ENCODE measurements around the gene ENAH. TPM values are rescaled to one million over a fixed set of nuclear protein-coding genes. Genes with fewer than 3 reads are reported as not detected.

Gene ENAH
- total and polyA plus RNA-seq, 2 experiments from 2014 or later: 109 to 184 TPM

DNA sequence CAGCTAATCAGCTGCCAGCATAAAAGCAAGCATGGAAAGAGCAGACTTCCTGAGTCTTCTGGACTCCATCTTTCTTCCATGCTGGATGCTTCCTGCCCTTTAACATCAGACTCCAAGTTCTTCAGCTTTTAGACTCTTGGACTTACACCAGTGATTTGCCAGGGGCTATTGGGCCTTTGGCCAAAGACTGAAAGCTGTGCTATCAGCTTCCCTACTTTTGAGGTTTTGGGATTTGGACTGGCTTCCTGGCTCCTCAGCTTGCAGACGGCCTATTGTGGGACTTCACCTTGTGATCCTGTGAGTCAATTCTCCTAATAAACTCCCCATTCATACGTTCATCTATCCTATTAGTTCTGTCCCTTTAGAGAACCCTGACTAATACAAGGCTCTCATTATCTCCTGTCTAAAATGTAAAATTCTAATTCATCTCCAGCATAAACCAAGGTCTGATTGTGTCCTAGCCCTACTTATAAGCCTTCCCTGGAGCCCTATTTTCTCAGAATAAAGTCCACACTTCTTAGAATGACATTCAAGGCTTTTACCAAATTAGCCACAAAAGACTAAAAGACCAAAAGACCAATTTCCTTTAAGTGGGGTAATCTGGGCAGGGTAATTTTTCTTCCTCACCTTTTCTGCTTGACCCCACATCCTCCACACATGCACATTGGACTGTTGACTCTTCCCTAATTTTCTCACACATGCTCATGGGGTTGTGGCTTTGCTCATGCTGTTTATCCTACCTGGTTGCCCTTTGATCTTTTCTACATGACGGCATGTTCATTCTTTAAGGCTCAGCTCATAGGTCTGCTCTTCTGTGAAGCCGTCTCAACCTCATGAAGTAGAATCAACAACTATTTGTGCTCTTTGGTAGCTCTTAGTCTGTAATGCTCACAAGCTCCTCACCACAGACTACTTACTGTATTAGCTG lies 18.1 kb upstream of the ENAH start (continued):
- TF ChIP-seq, protein P1, sequence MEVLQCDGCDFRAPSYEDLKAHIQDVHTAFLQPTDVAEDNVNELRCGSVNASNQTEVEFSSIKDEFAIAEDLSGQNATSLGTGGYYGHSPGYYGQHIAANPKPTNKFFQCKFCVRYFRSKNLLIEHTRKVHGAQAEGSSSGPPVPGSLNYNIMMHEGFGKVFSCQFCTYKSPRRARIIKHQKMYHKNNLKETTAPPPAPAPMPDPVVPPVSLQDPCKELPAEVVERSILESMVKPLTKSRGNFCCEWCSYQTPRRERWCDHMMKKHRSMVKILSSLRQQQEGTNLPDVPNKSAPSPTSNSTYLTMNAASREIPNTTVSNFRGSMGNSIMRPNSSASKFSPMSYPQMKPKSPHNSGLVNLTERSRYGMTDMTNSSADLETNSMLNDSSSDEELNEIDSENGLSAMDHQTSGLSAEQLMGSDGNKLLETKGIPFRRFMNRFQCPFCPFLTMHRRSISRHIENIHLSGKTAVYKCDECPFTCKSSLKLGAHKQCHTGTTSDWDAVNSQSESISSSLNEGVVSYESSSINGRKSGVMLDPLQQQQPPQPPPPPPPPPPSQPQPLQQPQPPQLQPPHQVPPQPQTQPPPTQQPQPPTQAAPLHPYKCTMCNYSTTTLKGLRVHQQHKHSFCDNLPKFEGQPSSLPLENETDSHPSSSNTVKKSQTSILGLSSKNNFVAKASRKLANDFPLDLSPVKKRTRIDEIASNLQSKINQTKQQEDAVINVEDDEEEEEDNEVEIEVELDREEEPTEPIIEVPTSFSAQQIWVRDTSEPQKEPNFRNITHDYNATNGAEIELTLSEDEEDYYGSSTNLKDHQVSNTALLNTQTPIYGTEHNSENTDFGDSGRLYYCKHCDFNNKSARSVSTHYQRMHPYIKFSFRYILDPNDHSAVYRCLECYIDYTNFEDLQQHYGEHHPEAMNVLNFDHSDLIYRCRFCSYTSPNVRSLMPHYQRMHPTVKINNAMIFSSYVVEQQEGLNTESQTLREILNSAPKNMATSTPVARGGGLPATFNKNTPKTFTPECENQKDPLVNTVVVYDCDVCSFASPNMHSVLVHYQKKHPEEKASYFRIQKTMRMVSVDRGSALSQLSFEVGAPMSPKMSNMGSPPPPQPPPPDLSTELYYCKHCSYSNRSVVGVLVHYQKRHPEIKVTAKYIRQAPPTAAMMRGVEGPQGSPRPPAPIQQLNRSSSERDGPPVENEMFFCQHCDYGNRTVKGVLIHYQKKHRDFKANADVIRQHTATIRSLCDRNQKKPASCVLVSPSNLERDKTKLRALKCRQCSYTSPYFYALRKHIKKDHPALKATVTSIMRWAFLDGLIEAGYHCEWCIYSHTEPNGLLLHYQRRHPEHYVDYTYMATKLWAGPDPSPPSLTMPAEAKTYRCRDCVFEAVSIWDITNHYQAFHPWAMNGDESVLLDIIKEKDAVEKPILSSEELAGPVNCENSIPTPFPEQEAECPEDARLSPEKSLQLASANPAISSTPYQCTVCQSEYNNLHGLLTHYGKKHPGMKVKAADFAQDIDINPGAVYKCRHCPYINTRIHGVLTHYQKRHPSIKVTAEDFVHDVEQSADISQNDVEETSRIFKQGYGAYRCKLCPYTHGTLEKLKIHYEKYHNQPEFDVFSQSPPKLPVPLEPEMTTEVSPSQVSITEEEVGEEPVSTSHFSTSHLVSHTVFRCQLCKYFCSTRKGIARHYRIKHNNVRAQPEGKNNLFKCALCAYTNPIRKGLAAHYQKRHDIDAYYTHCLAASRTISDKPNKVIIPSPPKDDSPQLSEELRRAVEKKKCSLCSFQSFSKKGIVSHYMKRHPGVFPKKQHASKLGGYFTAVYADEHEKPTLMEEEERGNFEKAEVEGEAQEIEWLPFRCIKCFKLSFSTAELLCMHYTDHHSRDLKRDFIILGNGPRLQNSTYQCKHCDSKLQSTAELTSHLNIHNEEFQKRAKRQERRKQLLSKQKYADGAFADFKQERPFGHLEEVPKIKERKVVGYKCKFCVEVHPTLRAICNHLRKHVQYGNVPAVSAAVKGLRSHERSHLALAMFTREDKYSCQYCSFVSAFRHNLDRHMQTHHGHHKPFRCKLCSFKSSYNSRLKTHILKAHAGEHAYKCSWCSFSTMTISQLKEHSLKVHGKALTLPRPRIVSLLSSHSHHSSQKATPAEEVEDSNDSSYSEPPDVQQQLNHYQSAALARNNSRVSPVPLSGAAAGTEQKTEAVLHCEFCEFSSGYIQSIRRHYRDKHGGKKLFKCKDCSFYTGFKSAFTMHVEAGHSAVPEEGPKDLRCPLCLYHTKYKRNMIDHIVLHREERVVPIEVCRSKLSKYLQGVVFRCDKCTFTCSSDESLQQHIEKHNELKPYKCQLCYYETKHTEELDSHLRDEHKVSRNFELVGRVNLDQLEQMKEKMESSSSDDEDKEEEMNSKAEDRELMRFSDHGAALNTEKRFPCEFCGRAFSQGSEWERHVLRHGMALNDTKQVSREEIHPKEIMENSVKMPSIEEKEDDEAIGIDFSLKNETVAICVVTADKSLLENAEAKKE (CRISPR knock-in tag; IDR thresholded peaks at IDR 0.05): no peak
- no peak for TF ChIP-seq CREB1 (CRISPR knock-in tag; IDR thresholded peaks at IDR 0.05; ENCODE audit: low read depth)

DNA sequence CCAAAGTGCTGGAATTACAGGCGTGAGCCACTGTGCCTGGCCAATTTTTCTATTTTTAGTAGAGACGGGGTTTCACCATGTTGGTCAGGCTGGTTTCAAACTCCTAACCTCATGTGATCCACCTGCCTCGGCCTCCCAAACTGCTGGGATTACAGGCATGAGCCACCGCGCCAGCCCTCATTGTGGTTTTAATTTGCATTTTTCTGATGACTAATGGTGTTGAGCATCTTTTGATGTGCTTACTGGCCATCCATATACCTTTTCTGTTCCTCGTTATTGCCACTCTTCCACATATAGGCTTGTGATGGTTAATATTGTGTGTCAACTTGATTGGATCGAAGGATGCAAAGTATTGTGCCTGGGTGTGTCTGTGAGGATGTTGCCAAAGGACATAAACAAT lies 17.4 kb upstream of the ENAH start:
- no peaks in the 10 kb centered on the region for H3K27me3 ChIP-seq (ENCODE audit: insufficient read depth)
- Mint-ChIP-seq H3K36me3 (ENCODE audit: low read depth) (no peaks in the 10 kb centered on the region), H3K9me3 (no peaks in the 10 kb centered on the region; the same call in 2 of the 3 replicates), H3K27me3 (ENCODE audit: insufficient read depth, low read depth, poor library complexity) (peaks cover 2% of the 10 kb centered on the region), H3K4me3 (no peak overlapping the region), H3K4me1 (peaks cover 3% of the 10 kb centered on the region; the same call in 1 of the 3 replicates), H3K27ac (no peak overlapping the region)
- no peak for DNase-seq (ENCODE audit: low spot score)
- H3K27ac ChIP-seq (ENCODE audit: low read depth): no peak overlapping the region
- H3K36me3 ChIP-seq (ENCODE audit: insufficient read depth): no peaks in the 10 kb centered on the region
- no peak for ATAC-seq
- no peaks in the 10 kb centered on the region for H3K9me2 ChIP-seq (ENCODE audit: insufficient read depth)
- H2AFZ ChIP-seq: no peak overlapping the region
- H4K20me1 ChIP-seq (replicated peaks; ENCODE audit: insufficient read depth): no peaks in the 10 kb centered on the region
- H3F3A ChIP-seq (replicated peaks; ENCODE audit: low read depth): no peaks in the 10 kb centered on the region
- no peak overlapping the region for H3K4me3 ChIP-seq
- H3K79me2 ChIP-seq (replicated peaks; ENCODE audit: insufficient read depth): no peaks in the 10 kb centered on the region
- H3K4me1 ChIP-seq (ENCODE audit: insufficient read depth): no peaks in the 10 kb centered on the region
- H3K4me2 ChIP-seq: no peak overlapping the region
- TF ChIP-seq JUNB (IDR thresholded peaks at IDR 0.05; ENCODE audit: unreplicated experiment): no peak
- TF ChIP-seq STAT1 (IDR thresholded peaks at IDR 0.05; ENCODE audit: unreplicated experiment): no peak
- TF ChIP-seq, protein P1 (CRISPR knock-in tag; IDR thresholded peaks at IDR 0.05): no peak
- TF ChIP-seq, protein P2, sequence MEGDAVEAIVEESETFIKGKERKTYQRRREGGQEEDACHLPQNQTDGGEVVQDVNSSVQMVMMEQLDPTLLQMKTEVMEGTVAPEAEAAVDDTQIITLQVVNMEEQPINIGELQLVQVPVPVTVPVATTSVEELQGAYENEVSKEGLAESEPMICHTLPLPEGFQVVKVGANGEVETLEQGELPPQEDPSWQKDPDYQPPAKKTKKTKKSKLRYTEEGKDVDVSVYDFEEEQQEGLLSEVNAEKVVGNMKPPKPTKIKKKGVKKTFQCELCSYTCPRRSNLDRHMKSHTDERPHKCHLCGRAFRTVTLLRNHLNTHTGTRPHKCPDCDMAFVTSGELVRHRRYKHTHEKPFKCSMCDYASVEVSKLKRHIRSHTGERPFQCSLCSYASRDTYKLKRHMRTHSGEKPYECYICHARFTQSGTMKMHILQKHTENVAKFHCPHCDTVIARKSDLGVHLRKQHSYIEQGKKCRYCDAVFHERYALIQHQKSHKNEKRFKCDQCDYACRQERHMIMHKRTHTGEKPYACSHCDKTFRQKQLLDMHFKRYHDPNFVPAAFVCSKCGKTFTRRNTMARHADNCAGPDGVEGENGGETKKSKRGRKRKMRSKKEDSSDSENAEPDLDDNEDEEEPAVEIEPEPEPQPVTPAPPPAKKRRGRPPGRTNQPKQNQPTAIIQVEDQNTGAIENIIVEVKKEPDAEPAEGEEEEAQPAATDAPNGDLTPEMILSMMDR (conservative IDR thresholded peaks at IDR 0.05; ENCODE audit: low read depth in 2 of 2): no peak
- no peak for TF ChIP-seq ZNF114 (CRISPR knock-in tag; IDR thresholded peaks at IDR 0.05)
